ENCODE measurements around the gene HIPK2. TPM values are rescaled to one million over a fixed set of nuclear protein-coding genes. Genes with fewer than 3 reads are reported as not detected.

Gene HIPK2
- total RNA-seq, 1 donor from 2014 or later: 27.6 TPM

DNA sequence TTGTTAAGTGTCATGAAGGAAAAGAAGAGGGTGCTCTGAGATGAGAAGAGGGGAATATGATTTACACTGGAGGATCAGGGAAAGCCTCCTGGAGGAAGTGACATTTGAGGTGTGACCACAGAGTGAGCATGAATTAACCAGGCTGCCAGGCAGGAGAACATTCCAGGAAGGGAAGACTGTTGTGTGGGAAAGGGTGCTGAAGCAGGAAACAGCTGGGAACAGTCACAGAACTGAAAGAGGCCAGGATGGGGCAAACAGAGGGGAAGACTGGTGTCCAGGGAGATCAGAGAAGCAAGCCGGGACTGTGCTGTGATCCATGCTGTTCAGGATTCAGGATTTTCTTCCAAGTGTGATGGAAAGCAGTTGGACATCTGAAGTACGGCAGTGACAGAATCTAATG lies 14.9 kb downstream of the HIPK2 start:
- no peak overlapping the region for H3K27ac Mint-ChIP-seq
- DNase-seq (ENCODE audit: low spot score): no peak
- H3K4me1 Mint-ChIP-seq (ENCODE audit: low read depth): peaks cover 57% of the 10 kb centered on the region
- no peaks in the 10 kb centered on the region for H3K27me3 Mint-ChIP-seq (ENCODE audit: low read depth)
- peaks cover 29% of the 10 kb centered on the region for H3K36me3 Mint-ChIP-seq (ENCODE audit: low read depth)
- no peak overlapping the region for H3K4me3 Mint-ChIP-seq (ENCODE audit: low read depth)
- intact Hi-C loops (cut with micrococcal nuclease): no loop called here
- H3K9me3 Mint-ChIP-seq: no peaks in the 10 kb centered on the region

DNA sequence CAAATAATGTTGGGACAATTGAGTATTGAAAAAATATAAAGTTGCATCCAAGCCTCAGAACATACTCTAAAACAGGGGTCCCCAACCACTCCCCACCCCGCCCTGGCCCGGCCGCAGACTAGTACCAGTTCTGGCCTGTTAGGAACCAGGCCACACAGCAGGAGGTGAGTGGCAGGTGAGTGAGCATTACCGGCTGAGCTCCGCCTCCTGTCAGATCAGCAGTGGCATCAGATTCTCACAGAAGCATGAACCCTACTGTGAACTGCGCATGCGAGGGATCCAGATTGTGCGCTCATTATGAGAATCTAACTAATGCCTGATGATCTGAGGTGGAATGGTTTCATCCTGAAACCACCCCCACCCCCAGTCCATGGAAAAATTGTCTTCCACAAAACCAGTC lies 19.4 kb downstream of the HIPK2 start:
- peaks cover 42% of the 10 kb centered on the region for H3K4me1 Mint-ChIP-seq (ENCODE audit: low read depth)
- H3K36me3 Mint-ChIP-seq (ENCODE audit: low read depth): peaks cover 13% of the 10 kb centered on the region
- DNase-seq (ENCODE audit: low spot score): no peak
- intact Hi-C loops (cut with micrococcal nuclease): no loop called here
- no peaks in the 10 kb centered on the region for H3K27me3 Mint-ChIP-seq (ENCODE audit: low read depth)
- H3K4me3 Mint-ChIP-seq (ENCODE audit: low read depth): no peak overlapping the region
- H3K9me3 Mint-ChIP-seq: no peaks in the 10 kb centered on the region
- H3K27ac Mint-ChIP-seq: peak overlapping the region; percentile 20

DNA sequence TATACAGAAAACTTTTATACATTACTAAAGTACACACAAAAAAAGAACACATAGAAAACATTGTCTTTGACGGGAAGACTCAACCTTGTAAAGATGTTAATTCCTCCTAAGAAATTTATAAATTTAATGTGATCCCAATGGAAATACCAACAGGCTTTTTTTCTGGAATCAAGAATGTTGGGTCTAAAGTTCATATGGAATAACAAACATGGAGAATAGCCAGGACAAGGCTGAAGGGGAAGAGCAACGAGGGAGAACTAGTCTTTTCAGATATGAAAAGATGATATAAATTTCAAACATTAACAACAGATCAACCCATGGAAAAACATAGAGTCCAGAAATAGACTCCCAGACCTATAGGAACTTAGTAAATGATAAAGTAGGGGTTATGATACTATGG lies 19.8 kb downstream of the HIPK2 start:
- intact Hi-C loops (cut with micrococcal nuclease): no loop called here

DNA sequence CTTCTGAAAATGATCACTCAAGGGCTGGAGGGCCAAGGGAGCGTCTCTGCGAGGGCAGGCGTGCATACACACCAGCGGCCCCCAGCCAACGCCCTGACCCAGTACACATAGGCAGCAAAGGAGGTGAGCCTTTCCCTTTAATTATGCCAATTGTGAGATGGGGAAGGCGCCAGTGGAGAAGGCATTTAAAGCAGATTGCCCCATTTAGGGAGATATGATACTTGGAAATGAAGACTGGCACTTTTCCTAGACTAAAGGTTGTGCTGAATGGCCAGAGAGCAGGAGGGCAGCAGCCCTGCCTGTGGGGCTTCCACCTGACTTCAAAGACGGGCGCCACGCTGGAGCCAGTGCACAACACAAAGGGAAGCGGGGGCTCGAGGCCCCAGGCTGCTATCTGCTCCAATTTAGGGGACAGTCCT lies 24.1 kb downstream of the HIPK2 start:
- Mint-ChIP-seq H3K4me1 (ENCODE audit: low read depth) (peaks cover 21% of the 10 kb centered on the region), H3K9me3 (no peaks in the 10 kb centered on the region), H3K27me3 (ENCODE audit: low read depth) (no peaks in the 10 kb centered on the region), H3K27ac (no peak overlapping the region), H3K36me3 (ENCODE audit: low read depth) (peaks cover 6% of the 10 kb centered on the region), H3K4me3 (ENCODE audit: low read depth) (no peak overlapping the region)
- intact Hi-C loops (cut with micrococcal nuclease): no loop called here
- no peak for DNase-seq (ENCODE audit: low spot score)

More for the DNA sequence above, 19.8 kb downstream of the HIPK2 start:
- no peaks in the 10 kb centered on the region for H3K27me3 Mint-ChIP-seq (ENCODE audit: low read depth)
- H3K9me3 Mint-ChIP-seq: no peaks in the 10 kb centered on the region
- H3K36me3 Mint-ChIP-seq (ENCODE audit: low read depth): peaks cover 12% of the 10 kb centered on the region
- H3K4me1 Mint-ChIP-seq (ENCODE audit: low read depth): peaks cover 40% of the 10 kb centered on the region
- H3K4me3 Mint-ChIP-seq (ENCODE audit: low read depth): no peak overlapping the region
- DNase-seq (ENCODE audit: low spot score): no peak
- H3K27ac Mint-ChIP-seq: no peak overlapping the region

- H3K36me3 Mint-ChIP-seq (ENCODE audit: low read depth): peaks cover 6% of the 10 kb centered on the region
- intact Hi-C loops (cut with micrococcal nuclease): no loop called here
- H3K4me1 Mint-ChIP-seq (ENCODE audit: low read depth): peaks cover 22% of the 10 kb centered on the region
- H3K27me3 Mint-ChIP-seq (ENCODE audit: low read depth): no peaks in the 10 kb centered on the region
- no peak overlapping the region for H3K27ac Mint-ChIP-seq
- no peaks in the 10 kb centered on the region for H3K9me3 Mint-ChIP-seq
- H3K4me3 Mint-ChIP-seq (ENCODE audit: low read depth): no peak overlapping the region
- no peak for DNase-seq (ENCODE audit: low spot score)
These were observed 24.6 kb downstream of the HIPK2 start for GRCh38 chr7:139753081-139753692.

GRCh38 chr7:139752604-139753003 lies 25.2 kb downstream of the HIPK2 start:
- Mint-ChIP-seq H3K27me3 (ENCODE audit: low read depth) (no peaks in the 10 kb centered on the region), H3K4me3 (ENCODE audit: low read depth) (no peak overlapping the region), H3K36me3 (ENCODE audit: low read depth) (peaks cover 6% of the 10 kb centered on the region), H3K4me1 (ENCODE audit: low read depth) (peaks cover 24% of the 10 kb centered on the region), H3K9me3 (no peaks in the 10 kb centered on the region), H3K27ac (no peak overlapping the region)
- intact Hi-C loops (cut with micrococcal nuclease): no loop called here
- no peak for DNase-seq (ENCODE audit: low spot score)

DNA sequence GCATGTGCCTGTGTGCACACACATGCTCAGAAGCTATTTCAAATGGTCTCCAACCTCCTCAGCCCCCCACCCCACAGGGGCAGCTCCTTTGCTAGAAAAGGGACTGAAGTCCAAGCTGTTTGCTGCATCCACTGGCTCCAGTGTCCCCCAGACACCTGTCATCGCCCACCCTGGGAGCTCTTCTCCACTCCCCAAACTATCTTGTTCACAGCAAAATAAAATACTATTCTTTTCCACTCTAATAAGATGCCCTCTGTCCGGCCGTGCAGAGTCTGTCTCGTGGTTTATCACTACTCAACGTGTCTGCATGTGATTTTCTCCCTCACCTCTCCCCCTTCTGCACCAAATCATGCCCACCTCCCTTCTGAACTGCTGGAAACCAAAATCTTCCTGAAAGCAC lies 25.6 kb downstream of the HIPK2 start:
- Mint-ChIP-seq H3K36me3 (ENCODE audit: low read depth) (peaks cover 6% of the 10 kb centered on the region), H3K27ac (no peak overlapping the region), H3K4me3 (ENCODE audit: low read depth) (no peak overlapping the region), H3K9me3 (no peaks in the 10 kb centered on the region), H3K4me1 (ENCODE audit: low read depth) (peaks cover 24% of the 10 kb centered on the region), H3K27me3 (ENCODE audit: low read depth) (no peaks in the 10 kb centered on the region)
- intact Hi-C loops (cut with micrococcal nuclease): no loop called here
- DNase-seq (ENCODE audit: low spot score): no peak

- Mint-ChIP-seq H3K27ac (no peak overlapping the region), H3K27me3 (ENCODE audit: low read depth) (no peaks in the 10 kb centered on the region), H3K4me3 (ENCODE audit: low read depth) (no peak overlapping the region), H3K9me3 (no peaks in the 10 kb centered on the region), H3K36me3 (ENCODE audit: low read depth) (peaks cover 6% of the 10 kb centered on the region), H3K4me1 (ENCODE audit: low read depth) (peaks cover 20% of the 10 kb centered on the region)
- no peak for DNase-seq (ENCODE audit: low spot score)
- intact Hi-C loops (cut with micrococcal nuclease): no loop called here
These were observed 27.2 kb downstream of the HIPK2 start for GRCh38 chr7:139750459-139751095.

DNA sequence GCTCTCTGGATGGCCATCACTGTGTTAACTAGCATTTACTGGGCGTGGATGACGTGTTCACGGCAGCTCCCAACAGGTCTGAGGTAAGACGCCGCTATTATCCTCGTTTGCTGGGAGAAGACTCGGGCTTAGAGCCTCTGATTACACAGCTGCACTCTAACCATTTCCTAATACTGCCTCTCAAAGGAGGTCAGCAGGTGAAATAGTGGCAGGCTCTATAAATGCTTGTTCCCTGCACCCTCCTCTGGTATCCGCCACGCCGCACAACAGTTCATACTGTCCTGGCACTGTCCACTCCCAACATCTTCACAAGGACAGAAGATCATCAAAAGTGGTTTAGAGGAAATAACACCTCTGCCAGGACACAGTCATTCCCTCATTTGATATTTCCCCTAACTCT lies 28.3 kb downstream of the HIPK2 start:
- no peaks in the 10 kb centered on the region for H3K27me3 Mint-ChIP-seq (ENCODE audit: low read depth)
- no peak overlapping the region for H3K4me3 Mint-ChIP-seq (ENCODE audit: low read depth)
- peaks cover 11% of the 10 kb centered on the region for H3K4me1 Mint-ChIP-seq (ENCODE audit: low read depth)
- peaks cover 4% of the 10 kb centered on the region for H3K36me3 Mint-ChIP-seq (ENCODE audit: low read depth)
- intact Hi-C loops (cut with micrococcal nuclease): no loop called here
- DNase-seq (ENCODE audit: low spot score): no peak
- H3K9me3 Mint-ChIP-seq: no peaks in the 10 kb centered on the region
- H3K27ac Mint-ChIP-seq: no peak overlapping the region

DNA sequence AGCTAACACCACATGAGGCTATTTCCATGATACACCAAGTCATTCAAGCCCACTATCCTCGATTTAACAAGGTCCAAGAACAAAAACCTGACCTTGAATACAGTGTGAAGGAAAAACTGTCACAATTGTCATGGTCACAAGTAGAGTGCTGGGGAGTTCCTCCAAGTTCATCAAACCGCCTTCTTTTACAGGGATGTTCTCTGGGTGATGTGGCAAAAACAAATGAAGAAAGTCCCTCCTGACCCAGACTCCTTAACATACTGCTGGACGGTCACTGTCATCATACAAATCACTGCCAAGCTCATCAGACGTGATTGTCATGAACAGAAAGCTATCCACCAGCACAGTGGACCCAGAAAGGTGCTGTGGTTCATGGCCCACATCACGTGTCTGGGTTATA lies 28.9 kb downstream of the HIPK2 start:
- intact Hi-C loops (cut with micrococcal nuclease): no loop called here
- Mint-ChIP-seq H3K27me3 (ENCODE audit: low read depth) (no peaks in the 10 kb centered on the region), H3K36me3 (ENCODE audit: low read depth) (peaks cover 3% of the 10 kb centered on the region), H3K4me1 (ENCODE audit: low read depth) (peaks cover 11% of the 10 kb centered on the region), H3K27ac (no peak overlapping the region), H3K4me3 (ENCODE audit: low read depth) (no peak overlapping the region), H3K9me3 (no peaks in the 10 kb centered on the region)
- DNase-seq (ENCODE audit: low spot score): no peak

DNA sequence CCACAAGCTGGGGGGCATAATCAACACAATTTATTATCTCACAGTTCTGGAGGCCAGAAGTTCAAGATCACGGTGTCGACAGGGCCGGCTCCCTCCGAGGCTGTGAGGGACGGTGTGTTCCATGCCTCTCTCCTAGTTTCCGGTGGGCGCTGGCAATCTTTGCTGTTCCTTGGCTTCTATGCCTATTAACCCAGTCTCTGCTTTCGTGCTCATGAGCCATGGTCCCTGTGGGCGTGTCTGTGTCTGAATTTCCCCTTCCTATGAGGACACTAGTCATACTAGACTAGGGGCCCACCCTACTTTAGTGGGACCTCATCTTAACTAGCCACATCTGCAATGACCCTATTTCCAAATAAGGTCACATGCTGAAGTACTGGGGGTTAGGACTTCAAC lies 29.4 kb downstream of the HIPK2 start:
- H3K27me3 Mint-ChIP-seq (ENCODE audit: low read depth): no peaks in the 10 kb centered on the region
- H3K4me3 Mint-ChIP-seq (ENCODE audit: low read depth): no peak overlapping the region
- peak overlapping the region; percentile 35 for H3K27ac Mint-ChIP-seq
- no peaks in the 10 kb centered on the region for H3K9me3 Mint-ChIP-seq
- no peak for DNase-seq (ENCODE audit: low spot score)
- intact Hi-C loops (cut with micrococcal nuclease): no loop called here
- H3K4me1 Mint-ChIP-seq (ENCODE audit: low read depth): peaks cover 12% of the 10 kb centered on the region
- peaks cover 3% of the 10 kb centered on the region for H3K36me3 Mint-ChIP-seq (ENCODE audit: low read depth)

DNA sequence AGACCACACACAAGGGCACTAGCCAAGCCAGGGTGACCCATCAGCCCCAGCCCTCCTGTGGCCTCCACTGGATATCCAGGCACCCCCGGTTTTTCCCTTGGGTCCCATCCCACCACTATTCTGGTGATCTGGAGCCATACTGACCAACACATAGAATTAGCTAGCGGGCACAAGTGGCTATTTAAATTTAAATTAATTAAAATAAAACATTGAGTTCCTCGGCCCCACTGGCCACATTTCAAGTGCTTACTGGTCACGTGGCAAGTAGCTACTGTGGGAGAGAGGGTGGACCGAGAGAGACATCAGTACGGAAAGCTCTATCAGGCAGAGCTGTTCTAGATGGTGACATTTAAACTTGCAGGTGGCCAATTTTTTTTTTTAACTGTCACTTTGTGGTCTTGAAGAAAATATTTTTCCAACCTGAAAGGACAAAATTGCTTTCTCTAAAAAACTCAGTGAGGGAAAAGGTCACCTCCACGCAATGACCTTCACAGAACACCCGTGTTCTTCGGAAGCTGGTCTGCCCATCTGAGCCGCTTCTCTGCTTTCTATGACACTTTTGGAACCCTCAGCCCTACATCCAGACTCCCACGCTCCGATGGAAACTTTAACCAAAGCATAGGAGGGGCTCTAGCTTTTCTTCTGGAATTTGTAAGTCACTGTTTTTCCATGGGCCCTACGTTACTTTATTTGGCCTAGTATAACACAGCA lies 30.0 kb downstream of the HIPK2 start:
- Mint-ChIP-seq H3K27me3 (ENCODE audit: low read depth) (no peaks in the 10 kb centered on the region), H3K36me3 (ENCODE audit: low read depth) (peaks cover 3% of the 10 kb centered on the region), H3K4me1 (ENCODE audit: low read depth) (peaks cover 12% of the 10 kb centered on the region), H3K9me3 (no peaks in the 10 kb centered on the region), H3K4me3 (ENCODE audit: low read depth) (no peak overlapping the region), H3K27ac (peak overlapping the region; percentile 45)
- no peak for DNase-seq (ENCODE audit: low spot score)
- intact Hi-C loops (cut with micrococcal nuclease): no loop called here

- intact Hi-C loops (cut with micrococcal nuclease): no loop called here
- H3K27ac Mint-ChIP-seq: no peak overlapping the region
- H3K4me1 Mint-ChIP-seq (ENCODE audit: low read depth): peaks cover 12% of the 10 kb centered on the region
These were observed 31.1 kb downstream of the HIPK2 start for GRCh38 chr7:139746652-139747051.

More at GRCh38 chr7:139746652-139747051, 31.1 kb downstream of the HIPK2 start:
- no peak for DNase-seq (ENCODE audit: low spot score)
- Mint-ChIP-seq H3K9me3 (no peaks in the 10 kb centered on the region), H3K36me3 (ENCODE audit: low read depth) (peaks cover 3% of the 10 kb centered on the region), H3K27me3 (ENCODE audit: low read depth) (no peaks in the 10 kb centered on the region), H3K4me3 (ENCODE audit: low read depth) (no peak overlapping the region)

All from activated T-helper 2 cell treated with anti-CD3 and anti-CD28 coated beads, Interferon-gamma antibody, Interleukin-2, Interleukin-4, amounts not matched to agents 10 μg/mL and 5 μg/mL and 100 μg/mL, durations not matched to agents 14 hours and 24 hours and 36 hours (primary cell).